Ishikawa (cell line): ENCODE data around the gene DENND11.
A peak's percentile ranks its signal among the peaks of the same experiment; 100 is the strongest.

Experiments
- CEBPB ChIP-seq: IDR thresholded peaks from 2 replicates; pipeline ENCODE4 v1.6.1; 2012
- EP300 ChIP-seq: IDR thresholded peaks from 2 replicates; pipeline ENCODE4 v1.6.1; 2012; ENCODE audit warnings: borderline replicate concordance
- RAD21 ChIP-seq: IDR thresholded peaks from 2 replicates; pipeline ENCODE4 v1.6.1; 2012; ENCODE audit warnings: low read depth
- TAF1 ChIP-seq: IDR thresholded peaks from 2 replicates; pipeline ENCODE4 v1.6.1; 2012; ENCODE audit warnings: low read depth, mild to moderate bottlenecking
- TEAD4 ChIP-seq: IDR thresholded peaks from 2 replicates; pipeline ENCODE4 v1.6.1; 2012
- YY1 ChIP-seq: IDR thresholded peaks from 2 replicates; pipeline ENCODE4 v1.6.1; 2012; ENCODE audit warnings: low read depth
- TF ChIP-seq, protein P1 (sequence below): IDR thresholded peaks from 2 replicates; pipeline ENCODE4 v1.6.1; 2012
- TF ChIP-seq, protein P2 (sequence below): IDR thresholded peaks from 2 replicates; pipeline ENCODE4 v1.6.1; 2012; ENCODE audit warnings: low read depth, mild to moderate bottlenecking

GRCh38 chr7:141674171-141674671, 27.7 kb downstream of the DENND11 start:
- TF ChIP-seq TEAD4 = peak; percentile 72
- TF ChIP-seq EP300 = peak; percentile 97
- TF ChIP-seq CEBPB = peak; percentile 28
- no peak for TF ChIP-seq RAD21
- TF ChIP-seq YY1 = peak; percentile 67
- TF ChIP-seq, protein P1, sequence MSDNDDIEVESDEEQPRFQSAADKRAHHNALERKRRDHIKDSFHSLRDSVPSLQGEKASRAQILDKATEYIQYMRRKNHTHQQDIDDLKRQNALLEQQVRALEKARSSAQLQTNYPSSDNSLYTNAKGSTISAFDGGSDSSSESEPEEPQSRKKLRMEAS = no peak; the same call in none of the 2 replicates
- TF ChIP-seq, protein P2, sequence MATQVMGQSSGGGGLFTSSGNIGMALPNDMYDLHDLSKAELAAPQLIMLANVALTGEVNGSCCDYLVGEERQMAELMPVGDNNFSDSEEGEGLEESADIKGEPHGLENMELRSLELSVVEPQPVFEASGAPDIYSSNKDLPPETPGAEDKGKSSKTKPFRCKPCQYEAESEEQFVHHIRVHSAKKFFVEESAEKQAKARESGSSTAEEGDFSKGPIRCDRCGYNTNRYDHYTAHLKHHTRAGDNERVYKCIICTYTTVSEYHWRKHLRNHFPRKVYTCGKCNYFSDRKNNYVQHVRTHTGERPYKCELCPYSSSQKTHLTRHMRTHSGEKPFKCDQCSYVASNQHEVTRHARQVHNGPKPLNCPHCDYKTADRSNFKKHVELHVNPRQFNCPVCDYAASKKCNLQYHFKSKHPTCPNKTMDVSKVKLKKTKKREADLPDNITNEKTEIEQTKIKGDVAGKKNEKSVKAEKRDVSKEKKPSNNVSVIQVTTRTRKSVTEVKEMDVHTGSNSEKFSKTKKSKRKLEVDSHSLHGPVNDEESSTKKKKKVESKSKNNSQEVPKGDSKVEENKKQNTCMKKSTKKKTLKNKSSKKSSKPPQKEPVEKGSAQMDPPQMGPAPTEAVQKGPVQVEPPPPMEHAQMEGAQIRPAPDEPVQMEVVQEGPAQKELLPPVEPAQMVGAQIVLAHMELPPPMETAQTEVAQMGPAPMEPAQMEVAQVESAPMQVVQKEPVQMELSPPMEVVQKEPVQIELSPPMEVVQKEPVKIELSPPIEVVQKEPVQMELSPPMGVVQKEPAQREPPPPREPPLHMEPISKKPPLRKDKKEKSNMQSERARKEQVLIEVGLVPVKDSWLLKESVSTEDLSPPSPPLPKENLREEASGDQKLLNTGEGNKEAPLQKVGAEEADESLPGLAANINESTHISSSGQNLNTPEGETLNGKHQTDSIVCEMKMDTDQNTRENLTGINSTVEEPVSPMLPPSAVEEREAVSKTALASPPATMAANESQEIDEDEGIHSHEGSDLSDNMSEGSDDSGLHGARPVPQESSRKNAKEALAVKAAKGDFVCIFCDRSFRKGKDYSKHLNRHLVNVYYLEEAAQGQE = no peak
- peak; percentile 31; the same call in 1 of the 2 replicates for TF ChIP-seq TAF1
